ENCODE data around the gene EIF4G3.
"Not testable (repeated sequence)": the region's sequence is repeated elsewhere in the genome, so short reads cannot be mapped to it uniquely, and the experiment has no call there.

EIF4G3 gene

GRCh38 chr1:21100481-21100921 is 76.2 kb downstream of the EIF4G3 start:
- no peak for DNase-seq

DNA sequence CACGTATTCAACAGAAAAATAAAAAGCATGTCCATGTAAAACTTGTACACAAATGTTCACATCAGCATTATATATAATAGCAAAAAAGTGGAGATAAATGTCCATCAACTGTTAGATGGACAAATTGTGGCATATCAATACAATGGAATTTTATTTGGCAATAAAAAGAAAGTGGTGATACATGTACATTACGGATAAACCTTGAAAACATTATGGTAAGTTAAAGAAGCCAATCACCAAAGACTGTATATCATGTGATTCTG is 76.9 kb downstream of the EIF4G3 start:
- DNase-seq = no peak

DNA sequence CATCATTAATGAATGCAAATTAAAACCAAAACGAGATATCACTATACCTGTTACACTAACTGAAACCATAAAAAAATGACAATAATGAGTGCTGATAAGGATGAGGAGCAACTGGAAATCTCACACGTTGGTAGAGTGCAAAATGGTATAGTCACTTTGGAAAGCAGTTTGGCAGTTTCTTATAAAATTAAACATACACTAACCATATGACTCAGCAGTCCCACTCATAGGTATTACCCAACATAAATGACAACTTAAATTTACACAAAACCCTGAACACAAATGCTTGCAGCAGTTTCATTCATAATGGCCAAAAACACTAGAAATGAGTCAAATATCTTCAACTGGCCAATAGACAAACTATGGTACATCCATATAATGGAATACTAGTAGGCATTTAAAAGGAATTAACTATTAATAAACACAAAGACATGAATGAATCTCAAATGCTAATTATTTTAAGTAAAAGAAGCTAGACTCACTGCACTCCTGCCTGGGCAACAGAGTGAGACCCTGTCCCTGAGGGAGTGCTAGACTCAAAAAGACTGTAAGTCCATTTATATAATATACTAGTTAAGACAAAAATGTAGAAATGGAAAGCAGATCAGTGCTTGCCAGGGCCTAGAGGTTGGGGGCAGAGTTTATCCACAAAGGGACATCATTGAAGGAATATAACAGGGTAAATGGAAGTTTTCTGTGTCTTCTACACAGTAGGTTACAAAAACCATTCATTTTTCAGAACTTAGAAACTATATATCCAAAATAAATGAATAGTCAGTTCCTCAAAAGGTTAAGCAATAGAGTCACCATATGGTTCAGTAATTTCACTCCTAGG is 77.4 kb downstream of the EIF4G3 start:
- no peak for DNase-seq

- no peak for DNase-seq
These were observed 78.3 kb downstream of the EIF4G3 start for GRCh38 chr1:21098186-21098915.

DNA sequence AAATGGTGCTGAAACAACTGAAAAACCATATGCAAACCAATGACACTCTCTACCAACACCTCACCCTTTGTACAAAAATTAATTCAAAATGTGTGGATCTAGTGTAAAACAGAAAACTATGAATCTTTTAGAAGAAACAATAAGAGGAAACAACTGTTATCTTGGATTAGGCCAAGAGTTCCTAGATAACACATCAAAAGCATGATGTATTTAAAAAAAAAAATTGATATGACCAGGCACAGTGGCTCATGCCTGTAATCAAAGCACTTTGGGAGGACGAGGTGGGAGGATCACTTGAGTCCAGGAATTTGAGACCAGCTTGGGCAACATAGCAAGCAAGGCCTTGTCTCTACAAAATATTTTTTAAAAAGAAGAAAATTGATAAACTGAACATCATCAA is 79.0 kb downstream of the EIF4G3 start:
- DNase-seq = no peak

GRCh38 chr1:21095976-21096375 is 80.7 kb downstream of the EIF4G3 start:
- DNase-seq = no peak

- DNase-seq = not testable (repeated sequence)
These were observed 82.4 kb downstream of the EIF4G3 start for GRCh38 chr1:21094282-21094681.

- not testable (repeated sequence) for DNase-seq
These were observed 83.3 kb downstream of the EIF4G3 start for GRCh38 chr1:21093271-21093958.

GRCh38 chr1:21092545-21092944 is 84.2 kb downstream of the EIF4G3 start:
- DNase-seq = not testable (repeated sequence)

GRCh38 chr1:21091053-21091690 is 85.5 kb downstream of the EIF4G3 start:
- DNase-seq = not testable (repeated sequence)

DNA sequence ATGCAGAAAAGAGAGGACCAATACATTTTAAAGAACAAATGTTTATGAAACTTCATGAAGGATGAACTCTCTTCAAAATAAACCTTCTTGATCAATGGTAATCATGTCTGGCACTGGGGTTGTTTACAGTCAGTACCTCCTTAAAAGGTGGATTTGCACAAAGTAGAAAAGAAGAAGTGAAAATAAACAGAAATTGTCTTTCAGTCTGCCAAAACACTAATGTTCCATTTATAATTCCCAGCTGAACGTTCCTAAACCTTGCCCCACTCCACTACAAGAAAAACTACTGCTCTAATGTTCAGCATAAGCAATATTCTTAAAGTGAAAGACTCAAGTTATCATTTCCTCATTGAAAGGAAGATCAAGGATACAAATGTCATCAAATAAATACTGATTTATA is 86.2 kb downstream of the EIF4G3 start:
- DNase-seq = no peak

DNA sequence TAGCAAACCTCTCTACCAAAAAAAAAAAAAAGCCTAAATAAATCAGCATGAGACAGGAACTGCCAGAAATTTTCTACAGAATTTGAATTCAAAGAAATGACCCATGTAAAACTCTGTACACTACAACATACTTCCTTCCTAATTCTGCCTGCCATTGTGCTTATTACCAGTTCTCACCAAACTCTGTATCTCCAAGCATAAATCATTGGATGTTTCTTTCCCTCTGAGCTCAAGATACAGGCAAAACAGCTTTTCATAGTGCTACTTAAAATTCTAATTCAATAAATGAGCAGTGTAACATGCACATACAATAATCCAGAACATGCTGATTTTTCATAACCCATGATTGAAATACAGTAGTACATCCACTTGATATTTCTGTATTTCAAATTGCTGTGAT is 87.0 kb downstream of the EIF4G3 start:
- no peak for DNase-seq

DNA sequence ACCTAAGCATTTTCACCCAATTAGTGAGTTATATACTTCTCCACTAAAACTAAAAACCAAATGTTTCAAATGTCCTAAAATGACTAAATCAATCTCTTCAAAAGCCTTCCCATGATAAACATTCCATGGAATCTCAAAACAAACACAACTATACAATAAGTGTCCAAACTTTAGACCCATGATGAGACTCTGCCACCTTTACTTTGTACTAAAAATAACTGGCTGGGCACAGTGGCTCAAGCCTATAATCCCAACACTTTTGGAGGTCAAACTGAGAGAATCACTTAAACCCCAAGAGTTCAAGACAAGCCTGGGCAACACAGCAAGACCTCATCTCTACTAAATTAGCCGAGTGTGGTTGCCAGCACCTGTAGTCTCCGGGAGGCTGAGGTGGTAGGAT is 87.4 kb downstream of the EIF4G3 start:
- no peak for DNase-seq

GRCh38 chr1:21084111-21084810 is 92.4 kb downstream of the EIF4G3 start:
- DNase-seq = no peak

DNA sequence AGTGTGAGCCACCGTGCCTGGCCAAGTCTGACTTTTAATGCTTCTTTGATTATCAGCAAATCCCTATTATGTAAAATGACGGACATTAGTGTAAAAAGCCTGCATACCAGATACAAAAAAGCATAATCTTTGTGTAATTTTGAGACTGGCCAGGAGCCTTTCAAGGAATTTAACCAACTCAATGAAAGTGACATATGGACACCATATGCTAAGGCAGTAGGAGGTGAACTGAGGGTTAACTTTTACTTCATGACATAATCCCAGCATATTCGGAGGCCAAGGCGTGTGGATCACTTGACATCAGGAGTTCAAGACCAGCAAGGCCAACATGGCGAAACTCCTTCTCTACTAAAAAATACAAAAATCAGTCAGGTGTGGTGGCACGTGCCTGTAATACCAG is 94.6 kb downstream of the EIF4G3 start:
- DNase-seq = no peak

DNA sequence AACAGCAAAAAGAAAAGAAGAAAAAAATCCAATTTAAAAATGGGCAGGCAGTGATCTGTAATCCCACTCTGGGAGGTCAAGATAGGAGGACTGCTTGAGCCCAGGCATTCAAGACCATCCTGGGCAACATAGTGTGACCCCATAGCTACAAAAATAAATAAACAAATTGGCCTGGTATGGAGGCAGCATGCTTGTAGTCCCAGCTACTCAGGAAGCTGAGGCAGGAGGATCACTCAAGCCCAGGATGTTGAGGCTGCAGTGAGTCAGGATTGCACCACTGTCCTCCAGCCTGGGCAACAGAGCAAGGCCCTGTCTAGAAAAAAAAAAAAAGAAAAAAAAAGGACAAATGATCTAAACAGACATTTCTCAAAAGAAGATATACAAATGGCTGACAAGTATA is 99.6 kb downstream of the EIF4G3 start:
- no peak for DNase-seq

DNA sequence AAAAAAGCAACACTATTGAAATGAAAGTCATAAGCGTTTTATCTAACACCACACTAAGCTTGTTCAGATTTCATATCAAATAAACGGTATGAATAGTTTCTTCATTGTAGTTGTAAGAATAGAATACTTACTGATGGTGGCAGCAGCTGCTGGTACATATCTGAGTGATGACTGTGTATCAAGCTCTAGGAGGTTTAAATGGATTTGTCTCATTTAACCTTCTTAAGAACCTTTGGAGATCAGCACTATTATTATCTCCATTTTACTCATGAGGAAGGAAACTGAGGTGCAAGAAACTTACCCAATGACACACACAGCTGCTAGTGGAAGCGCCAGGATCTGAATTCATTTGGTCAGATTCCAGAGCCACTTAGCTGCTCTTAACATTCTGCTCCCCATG is 104.0 kb downstream of the EIF4G3 start:
- no peak for DNase-seq

GRCh38 chr1:21069549-21069948 is 107.1 kb downstream of the EIF4G3 start:
- DNase-seq = no peak

DNA sequence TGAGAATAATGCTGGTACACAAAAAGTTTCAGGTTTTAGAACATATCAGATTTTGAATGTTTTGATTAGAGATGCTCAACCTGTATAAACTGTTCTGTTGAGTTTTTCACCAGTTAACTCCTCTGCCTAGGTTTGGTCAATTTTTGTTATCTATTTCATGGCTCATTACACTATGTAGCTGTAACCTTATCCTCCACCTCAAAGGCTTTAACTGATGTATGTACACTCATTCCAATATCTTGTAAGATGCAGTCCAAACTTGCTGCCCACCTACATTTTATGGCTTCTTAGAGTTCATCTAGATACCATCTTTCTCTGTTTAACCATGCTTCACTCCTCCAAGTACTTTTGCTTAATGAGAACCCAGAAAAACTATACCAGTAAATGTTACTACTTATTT is 107.8 kb downstream of the EIF4G3 start:
- no peak for DNase-seq

DNA sequence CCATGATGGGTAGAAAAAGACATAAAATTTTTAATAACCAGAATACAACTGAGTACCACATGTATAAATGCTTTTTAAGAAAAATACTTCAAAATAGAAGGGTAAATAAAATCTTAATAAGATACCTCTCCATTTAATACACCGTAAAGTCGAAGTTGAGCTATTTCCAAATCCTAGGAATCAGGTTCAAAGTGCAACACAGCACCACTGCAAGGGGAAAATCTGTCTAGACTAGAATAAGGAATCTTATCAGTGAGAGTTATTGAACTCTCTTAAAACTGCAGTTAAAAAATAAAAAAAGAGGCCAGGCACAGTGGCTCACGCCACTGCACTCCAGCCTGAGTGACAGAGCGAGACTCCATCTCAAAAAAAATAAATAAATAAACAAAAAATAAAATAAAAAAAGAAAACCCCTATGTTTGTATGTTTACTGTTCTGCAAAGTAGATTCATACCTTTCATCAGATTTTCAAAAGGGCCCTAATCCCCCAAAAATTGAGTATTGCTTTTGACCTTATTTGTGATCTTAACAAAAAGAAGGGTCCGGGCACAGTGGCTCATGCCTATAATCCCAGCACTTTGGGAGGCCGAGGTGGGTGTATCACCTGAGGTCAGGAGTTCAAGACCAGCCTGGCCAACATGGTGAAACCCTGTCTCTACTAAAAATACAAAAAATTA is 109.0 kb downstream of the EIF4G3 start:
- no peak for DNase-seq

- no peak for DNase-seq
These were observed 110.2 kb downstream of the EIF4G3 start for GRCh38 chr1:21066356-21067012.

- no peak for DNase-seq
These were observed 110.8 kb downstream of the EIF4G3 start for GRCh38 chr1:21065851-21066250.

Measured in CD4-positive, alpha-beta T cell treated with Interleukin-21 for 1 hour (primary cell).